Endothelial cell (in vitro differentiated cells): ENCODE results near the gene FBXL14. TPM values are rescaled to one million over a fixed set of nuclear protein-coding genes. Genes with fewer than 3 reads are reported as not detected.

ENCODE experiments used
- DNase-seq: peaks from one replicate; pipeline ENCODE4 v3.0.0; 2021; ENCODE audit warnings: low spot score
- H3K27ac Mint-ChIP-seq: one replicate; pipeline ENCODE4 v1.8.0; 2021; ENCODE audit warnings: mixed read lengths, inconsistent platforms; ENCODE audit not compliant: unreplicated experiment
- H3K27me3 Mint-ChIP-seq: one replicate; pipeline ENCODE4 v1.8.0; 2021; ENCODE audit warnings: mild to moderate bottlenecking, moderate library complexity, mixed read lengths, inconsistent platforms; ENCODE audit not compliant: unreplicated experiment
- H3K36me3 Mint-ChIP-seq: one replicate; pipeline ENCODE4 v1.8.0; 2021; ENCODE audit warnings: mild to moderate bottlenecking, low read depth, mixed read lengths, inconsistent platforms; ENCODE audit not compliant: unreplicated experiment
- H3K4me1 Mint-ChIP-seq: one replicate; pipeline ENCODE4 v1.8.0; 2021; ENCODE audit warnings: mild to moderate bottlenecking, mixed read lengths, inconsistent platforms; ENCODE audit not compliant: unreplicated experiment
- H3K4me3 Mint-ChIP-seq: one replicate; pipeline ENCODE4 v1.8.0; 2021; ENCODE audit warnings: mild to moderate bottlenecking, mixed read lengths, inconsistent platforms; ENCODE audit not compliant: unreplicated experiment
- H3K9me3 Mint-ChIP-seq: one replicate; pipeline ENCODE4 v1.8.0; 2021; ENCODE audit warnings: mixed read lengths, inconsistent platforms; ENCODE audit not compliant: unreplicated experiment
- total RNA-seq: library from RNA; stranded (reverse); fragmentation: NEBNext Ultra II Directional; extraction: Animal tissue kit (Norgen Biotek cat#: 25700); gene quantifications from one replicate; pipeline ENCODE4 v1.2.1, GENCODE V29; 2021; ENCODE audit not compliant: unreplicated experiment
- TF ChIP-seq, protein P1 (sequence below): fragments of 200-600 bp; sonication (generic); IDR thresholded peaks from one replicate; pipeline ENCODE4 v1.5.0; 2021; ENCODE audit warnings: antibody characterized with exemption; ENCODE audit not compliant: unreplicated experiment

The FBXL14 gene
- total RNA-seq, 1 donor from 2014 or later, result 14.7 TPM

GRCh38 chr12:1634590-1635191, 40.3 kb upstream of the FBXL14 start:
- Mint-ChIP-seq H3K4me1 (peaks cover 12% of the 10 kb centered on the region), H3K9me3 (no peaks in the 10 kb centered on the region), H3K36me3 (peaks cover 3% of the 10 kb centered on the region), H3K27ac (no peak overlapping the region), H3K27me3 (peaks cover 13% of the 10 kb centered on the region), H3K4me3 (no peak overlapping the region)
- TF ChIP-seq, protein P1, sequence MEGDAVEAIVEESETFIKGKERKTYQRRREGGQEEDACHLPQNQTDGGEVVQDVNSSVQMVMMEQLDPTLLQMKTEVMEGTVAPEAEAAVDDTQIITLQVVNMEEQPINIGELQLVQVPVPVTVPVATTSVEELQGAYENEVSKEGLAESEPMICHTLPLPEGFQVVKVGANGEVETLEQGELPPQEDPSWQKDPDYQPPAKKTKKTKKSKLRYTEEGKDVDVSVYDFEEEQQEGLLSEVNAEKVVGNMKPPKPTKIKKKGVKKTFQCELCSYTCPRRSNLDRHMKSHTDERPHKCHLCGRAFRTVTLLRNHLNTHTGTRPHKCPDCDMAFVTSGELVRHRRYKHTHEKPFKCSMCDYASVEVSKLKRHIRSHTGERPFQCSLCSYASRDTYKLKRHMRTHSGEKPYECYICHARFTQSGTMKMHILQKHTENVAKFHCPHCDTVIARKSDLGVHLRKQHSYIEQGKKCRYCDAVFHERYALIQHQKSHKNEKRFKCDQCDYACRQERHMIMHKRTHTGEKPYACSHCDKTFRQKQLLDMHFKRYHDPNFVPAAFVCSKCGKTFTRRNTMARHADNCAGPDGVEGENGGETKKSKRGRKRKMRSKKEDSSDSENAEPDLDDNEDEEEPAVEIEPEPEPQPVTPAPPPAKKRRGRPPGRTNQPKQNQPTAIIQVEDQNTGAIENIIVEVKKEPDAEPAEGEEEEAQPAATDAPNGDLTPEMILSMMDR, result no peak
- peak; percentile 83 for DNase-seq

DNA sequence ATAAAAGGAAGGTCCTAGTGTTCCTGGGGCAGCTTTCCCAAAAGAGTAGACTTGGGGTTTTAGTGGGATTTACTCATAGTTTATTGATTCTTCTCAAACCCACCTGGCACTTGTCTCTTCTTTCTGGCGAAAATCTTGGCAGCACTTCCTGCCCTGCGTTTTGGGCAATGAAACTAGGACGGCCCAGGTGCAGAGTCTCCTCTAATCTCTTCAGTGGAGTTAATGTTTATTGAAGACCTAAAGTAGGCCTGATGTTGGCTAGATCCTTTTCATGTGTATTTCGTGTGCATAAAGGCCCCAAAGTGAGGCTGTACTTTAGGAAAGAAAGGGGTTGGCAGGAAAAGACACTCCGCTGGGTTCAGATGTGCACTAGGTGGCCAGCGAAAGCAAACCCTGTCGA, 39.8 kb upstream of the FBXL14 start:
- DNase-seq, result no peak
- Mint-ChIP-seq H3K36me3 (peaks cover 3% of the 10 kb centered on the region), H3K4me1 (peaks cover 17% of the 10 kb centered on the region), H3K4me3 (no peak overlapping the region), H3K9me3 (no peaks in the 10 kb centered on the region), H3K27me3 (peaks cover 16% of the 10 kb centered on the region), H3K27ac (no peak overlapping the region)
- TF ChIP-seq, protein P1, result no peak

DNA sequence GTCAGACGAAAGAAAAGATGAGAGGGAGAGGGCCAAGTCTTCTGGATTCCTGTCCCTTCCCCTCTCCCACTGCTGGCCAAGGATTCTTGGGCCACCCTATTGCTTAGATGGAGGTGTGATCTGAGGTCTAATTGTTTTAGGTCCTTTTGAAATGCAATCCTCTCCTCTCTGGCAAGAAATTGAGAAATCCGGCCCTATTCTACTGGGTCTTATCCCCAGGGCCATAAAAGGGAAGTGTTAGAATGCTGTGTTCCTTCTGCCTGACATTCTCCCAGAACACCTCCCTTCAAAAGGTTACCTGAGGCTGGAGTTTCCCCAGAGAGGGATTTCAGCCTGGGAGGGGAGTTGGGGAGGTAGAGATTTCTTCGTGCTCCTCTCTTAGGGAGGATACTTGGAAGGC, 39.1 kb upstream of the FBXL14 start:
- Mint-ChIP-seq H3K27ac (no peak overlapping the region), H3K4me1 (peaks cover 22% of the 10 kb centered on the region), H3K4me3 (no peak overlapping the region), H3K27me3 (peaks cover 17% of the 10 kb centered on the region), H3K9me3 (no peaks in the 10 kb centered on the region), H3K36me3 (peaks cover 1% of the 10 kb centered on the region)
- TF ChIP-seq, protein P1, result no peak
- no peak for DNase-seq

- H3K4me1 Mint-ChIP-seq, result peaks cover 22% of the 10 kb centered on the region
- H3K36me3 Mint-ChIP-seq, result no peaks in the 10 kb centered on the region
- no peak for DNase-seq
- H3K9me3 Mint-ChIP-seq, result no peaks in the 10 kb centered on the region
- H3K27me3 Mint-ChIP-seq, result peaks cover 18% of the 10 kb centered on the region
- TF ChIP-seq, protein P1, result no peak
- H3K27ac Mint-ChIP-seq, result no peak overlapping the region
- H3K4me3 Mint-ChIP-seq, result no peak overlapping the region
Measured at GRCh38 chr12:1632702-1633101, 38.3 kb upstream of the FBXL14 start.

DNA sequence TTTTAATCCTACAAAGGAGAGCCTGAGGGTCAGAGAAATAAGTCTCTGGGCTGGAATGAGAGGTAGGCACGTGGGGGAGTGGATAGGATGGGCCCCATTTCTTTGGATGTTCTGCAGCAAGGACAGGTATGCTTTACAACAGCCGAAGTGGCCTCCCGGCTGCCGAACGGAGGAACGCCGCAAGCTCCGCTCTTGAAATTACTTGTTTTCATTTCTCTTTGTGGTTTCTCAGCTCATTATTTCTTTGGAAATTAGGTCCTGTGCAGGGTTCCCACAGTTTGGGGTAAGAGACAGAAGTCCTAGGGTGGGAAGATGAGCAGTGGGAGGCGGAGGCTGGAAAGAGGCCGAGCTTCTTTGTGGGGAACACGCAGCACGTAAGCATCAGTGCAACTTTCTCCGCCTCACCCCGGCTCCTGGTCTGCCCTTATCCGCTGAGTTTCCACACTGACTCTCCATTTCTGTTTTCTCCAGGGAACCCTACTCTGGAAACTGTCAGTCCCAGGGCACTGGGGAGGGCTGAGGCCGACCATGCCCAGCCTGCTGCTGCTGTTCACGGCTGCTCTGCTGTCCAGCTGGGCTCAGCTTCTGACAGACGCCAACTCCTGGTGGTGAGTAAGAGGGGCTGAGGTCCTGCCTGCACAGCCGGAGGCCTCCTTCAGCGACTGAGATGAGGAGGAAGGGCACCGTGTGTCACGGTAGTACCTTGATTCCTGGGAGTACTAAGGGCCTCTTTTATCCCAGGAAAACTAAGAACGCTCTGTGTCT, 36.6 kb upstream of the FBXL14 start:
- peaks cover 22% of the 10 kb centered on the region for H3K4me1 Mint-ChIP-seq
- H3K27me3 Mint-ChIP-seq, result peaks cover 18% of the 10 kb centered on the region
- no peak overlapping the region for H3K27ac Mint-ChIP-seq
- no peaks in the 10 kb centered on the region for H3K36me3 Mint-ChIP-seq
- DNase-seq, result peak; percentile 49
- H3K4me3 Mint-ChIP-seq, result peak overlapping the region; percentile 83
- TF ChIP-seq, protein P1, result no peak
- H3K9me3 Mint-ChIP-seq, result no peaks in the 10 kb centered on the region
